ELF-1 (cell line): ENCODE data around the gene TMEM18.
"Not testable (repeated sequence)": the region's sequence is repeated elsewhere in the genome, so short reads cannot be mapped to it uniquely, and the experiment has no call there.

Source experiments
- DNase-seq: peaks from one replicate; pipeline ENCODE4 v3.0.0-alpha.2; 2016; ENCODE audit warnings: low read depth, low spot score

Gene TMEM18

GRCh38 chr2:677056-677958, at the start of gene TMEM18:
TSS of gene TMEM18 (minus strand) at chr2:677406. CDS start at chr2:677345, 61 bp downstream.
- peak; percentile 98 for DNase-seq

- no peak for DNase-seq
These were observed 49.0 kb upstream of the TMEM18 start for GRCh38 chr2:726169-726568.

- no peak for DNase-seq
These were observed 48.3 kb upstream of the TMEM18 start for GRCh38 chr2:725468-725867.

GRCh38 chr2:723761-724160, 46.6 kb upstream of the TMEM18 start:
- no peak for DNase-seq

GRCh38 chr2:720842-721241, 43.6 kb upstream of the TMEM18 start:
- no peak for DNase-seq

GRCh38 chr2:719734-720133, 42.5 kb upstream of the TMEM18 start:
- no peak for DNase-seq

- no peak for DNase-seq
These were observed 42.0 kb upstream of the TMEM18 start for GRCh38 chr2:719191-719590.

- DNase-seq, result no peak
These were observed 40.5 kb upstream of the TMEM18 start for GRCh38 chr2:717661-718060.

GRCh38 chr2:715854-716560, 38.8 kb upstream of the TMEM18 start:
- no peak for DNase-seq

GRCh38 chr2:715038-715437, 37.8 kb upstream of the TMEM18 start:
- DNase-seq, result no peak

- peak; percentile 60 for DNase-seq
These were observed 37.0 kb upstream of the TMEM18 start for GRCh38 chr2:714005-714741.

GRCh38 chr2:710867-711665, 33.9 kb upstream of the TMEM18 start:
- no peak for DNase-seq

- DNase-seq, result no peak
These were observed 32.0 kb upstream of the TMEM18 start for GRCh38 chr2:709138-709765.

GRCh38 chr2:708667-709066, 31.5 kb upstream of the TMEM18 start:
- DNase-seq, result no peak

- DNase-seq, result no peak
These were observed 28.8 kb upstream of the TMEM18 start for GRCh38 chr2:705971-706511.

- not testable (repeated sequence) for DNase-seq
These were observed 25.6 kb upstream of the TMEM18 start for GRCh38 chr2:702765-703164.

GRCh38 chr2:696999-697627, 19.9 kb upstream of the TMEM18 start:
- no peak for DNase-seq

- no peak for DNase-seq
These were observed 19.3 kb upstream of the TMEM18 start for GRCh38 chr2:696463-696862.

GRCh38 chr2:694906-695510, 17.8 kb upstream of the TMEM18 start:
- DNase-seq, result no peak

- DNase-seq, result no peak
These were observed 17.0 kb upstream of the TMEM18 start for GRCh38 chr2:694174-694573.
